Heart left ventricle (tissue), 13 donors: ENCODE results near the gene IKZF1.

Experiments used
- POLR2A ChIP-seq, 2 donors: fragments of 450-650 bp; IDR thresholded peaks; one replicate each; pipeline ENCODE4 v1.6.1; 2017; ENCODE audit warnings: antibody characterized with exemption in 2 of 2, mild to moderate bottlenecking in 2 of 2, moderate library complexity in 2 of 2
- TF ChIP-seq, protein P1 (sequence below), 12 donors: fragments of 200-600 bp; sonication (generic) in 4 of 12; IDR thresholded peaks; one replicate each; pipeline versions ENCODE4 v1.5.0 to v1.8.0; 2018 to 2022; ENCODE audit warnings: antibody characterized with exemption in 12 of 12, mild to moderate bottlenecking in 5 of 12
- donor health status: ischemic (EF 13 %, LVEDD 7.1; RV severe dilation, severe dysfunction).
- donor health status: DM: no; HTN: yes; CAD: no.
- donor health status: DM: no; HTN: no; CAD: no.
- donor health status: ischemic (EF 25% LVEDD 6.9; RV normal size, moderate dysfunction).
- donor health status: ischemic (EF 25% LVEDD 5.7; RV mildly dilated, moderate dysfunction).
- donor health status: ischemic (EF 35%, LVEDD 5.7; RV mildly dilated, moderate dysfunction).
- donor health status: nonischemic (EF 11% LVEDD 7.7; RV severe dilation, severe dysfunction).
- donor health status: DM: yes; HTN: yes; CAD: no.
- donor health status: PGD.
- donor health status: ischemic (EF 29% LVEDD 5.4; RV normal size, mild dysfunction).
- donor health status: nonischemic (EF 23%, LVEDD 6.1; RV moderate dilation, normal function).

GRCh38 chr7:50317221-50317678 is 12.7 kb downstream of the IKZF1 start:
- TF ChIP-seq POLR2A (IDR thresholded peaks at IDR 0.05): no peak
- TF ChIP-seq, protein P1, sequence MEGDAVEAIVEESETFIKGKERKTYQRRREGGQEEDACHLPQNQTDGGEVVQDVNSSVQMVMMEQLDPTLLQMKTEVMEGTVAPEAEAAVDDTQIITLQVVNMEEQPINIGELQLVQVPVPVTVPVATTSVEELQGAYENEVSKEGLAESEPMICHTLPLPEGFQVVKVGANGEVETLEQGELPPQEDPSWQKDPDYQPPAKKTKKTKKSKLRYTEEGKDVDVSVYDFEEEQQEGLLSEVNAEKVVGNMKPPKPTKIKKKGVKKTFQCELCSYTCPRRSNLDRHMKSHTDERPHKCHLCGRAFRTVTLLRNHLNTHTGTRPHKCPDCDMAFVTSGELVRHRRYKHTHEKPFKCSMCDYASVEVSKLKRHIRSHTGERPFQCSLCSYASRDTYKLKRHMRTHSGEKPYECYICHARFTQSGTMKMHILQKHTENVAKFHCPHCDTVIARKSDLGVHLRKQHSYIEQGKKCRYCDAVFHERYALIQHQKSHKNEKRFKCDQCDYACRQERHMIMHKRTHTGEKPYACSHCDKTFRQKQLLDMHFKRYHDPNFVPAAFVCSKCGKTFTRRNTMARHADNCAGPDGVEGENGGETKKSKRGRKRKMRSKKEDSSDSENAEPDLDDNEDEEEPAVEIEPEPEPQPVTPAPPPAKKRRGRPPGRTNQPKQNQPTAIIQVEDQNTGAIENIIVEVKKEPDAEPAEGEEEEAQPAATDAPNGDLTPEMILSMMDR (IDR thresholded peaks at IDR 0.05): no peak
